A549 (cell line): ENCODE measurements around the gene GIT1.

Experiments used
- CTCF ChIP-seq: fragments of >200 bp; sonication (Bioruptor Twin); formaldehyde crosslinking; IDR thresholded peaks from 3 replicates; pipeline ENCODE4 v1.5.1; 2016
- HOXB5 ChIP-seq: fragments of 250-450 bp; sonication (Bioruptor Pico); IDR thresholded peaks from 2 replicates; pipeline ENCODE4 v1.5.0; 2020; ENCODE audit warnings: mild to moderate bottlenecking, moderate library complexity
- RCOR1 ChIP-seq: fragments of 150-350 bp; IDR thresholded peaks from 2 replicates; pipeline ENCODE4 v1.6.1; 2014; ENCODE audit warnings: antibody characterized with exemption, low read length, low read depth
- RFX5 ChIP-seq: fragments of 450-650 bp; IDR thresholded peaks from 2 replicates; pipeline ENCODE4 v1.7.1; 2014; ENCODE audit warnings: antibody characterized with exemption, mild to moderate bottlenecking, moderate library complexity

DNA sequence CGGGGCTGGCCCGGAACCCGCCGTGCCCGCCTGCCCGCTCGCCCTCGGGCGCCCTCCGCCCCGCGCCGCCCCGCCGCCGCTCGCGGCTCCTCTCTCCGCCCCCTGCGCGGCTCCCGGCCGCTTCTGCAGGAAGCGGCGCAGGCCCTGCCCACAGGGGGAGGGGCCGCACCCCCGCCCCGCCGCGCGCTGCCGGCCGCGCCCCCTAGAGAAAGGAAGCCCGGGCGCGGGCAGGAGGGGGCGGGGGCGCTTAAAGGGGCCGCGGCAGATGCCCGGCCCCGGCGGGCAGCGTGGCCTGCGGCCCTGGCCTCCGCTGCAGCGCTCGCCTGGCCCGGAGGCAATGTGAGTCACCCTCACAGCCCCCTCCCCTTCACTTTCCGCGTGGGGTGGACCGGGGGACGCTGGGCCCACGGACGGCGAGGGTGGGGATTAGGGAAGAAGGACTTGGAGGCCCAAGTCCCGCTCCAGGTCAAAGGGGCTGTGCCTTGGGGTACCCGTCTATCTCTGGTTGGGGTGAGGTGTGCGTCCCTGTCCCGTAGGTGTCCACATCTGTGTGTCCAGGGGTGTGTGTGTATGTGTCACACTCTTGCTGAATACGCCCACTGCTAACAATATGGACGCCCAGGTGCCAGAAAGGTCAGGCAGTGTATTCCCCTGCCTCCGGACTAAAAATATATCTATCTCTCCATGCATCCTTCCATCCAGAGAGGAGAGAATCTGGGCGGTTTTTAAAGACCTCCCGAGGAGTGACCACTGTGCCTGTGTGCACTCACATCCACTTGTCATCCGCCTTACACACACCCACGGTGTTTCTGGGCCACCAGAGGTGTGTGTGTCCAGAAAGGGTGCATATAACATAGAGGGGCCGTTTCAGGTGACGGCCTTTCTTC, at the start of gene GIT1:
- TF ChIP-seq CTCF (no peak), RFX5 (peak; percentile 18; the same call in 1 of the 2 replicates), RCOR1 (no peak), HOXB5 (CRISPR knock-in tag) (no peak)
